HG03469 (cell line): ENCODE results near the gene WASF2.
"Not testable (repeated sequence)": the region's sequence is repeated elsewhere in the genome, so short reads cannot be mapped to it uniquely, and the experiment has no call there.

ENCODE experiments used
- ATAC-seq: cut with Tn5 transposase; IDR thresholded peaks from one replicate; pipeline ENCODE4 v1.9.1; 2021; ENCODE audit warnings: mild to moderate bottlenecking, moderate library complexity, moderate number of reproducible peaks; ENCODE audit not compliant: unreplicated experiment

The WASF2 gene

DNA sequence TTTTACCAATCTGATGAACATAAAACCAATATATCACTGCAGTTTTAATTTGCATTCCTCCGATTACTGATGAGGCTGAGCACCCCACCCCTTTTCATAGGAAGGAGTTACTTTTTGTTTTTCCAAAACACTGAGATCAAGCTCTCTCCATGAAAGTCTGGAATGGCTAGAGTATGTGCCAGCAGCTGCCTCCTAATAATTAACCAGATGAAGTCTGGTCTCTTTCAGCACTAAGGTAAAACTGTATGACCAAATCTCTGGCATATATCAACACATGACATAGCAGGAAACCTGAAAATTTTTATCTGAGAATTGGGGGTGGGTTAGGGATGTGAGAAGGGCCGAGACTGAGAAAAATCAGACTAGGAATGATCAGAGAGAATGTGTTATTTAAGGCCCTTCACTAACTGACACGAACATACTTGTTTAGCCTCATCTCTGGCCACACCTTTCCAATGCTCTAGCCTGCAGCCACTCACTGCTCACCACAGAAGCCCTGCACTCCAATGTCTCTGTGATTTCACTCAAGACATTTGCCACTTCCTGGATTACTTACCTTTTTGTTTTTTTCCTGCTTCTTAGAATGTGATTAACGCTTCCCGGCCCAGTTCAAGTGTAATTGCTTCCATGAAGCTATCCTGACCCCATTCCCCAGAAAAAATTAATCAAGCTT is 34.7 kb downstream of the WASF2 start:
- no peak for ATAC-seq

DNA sequence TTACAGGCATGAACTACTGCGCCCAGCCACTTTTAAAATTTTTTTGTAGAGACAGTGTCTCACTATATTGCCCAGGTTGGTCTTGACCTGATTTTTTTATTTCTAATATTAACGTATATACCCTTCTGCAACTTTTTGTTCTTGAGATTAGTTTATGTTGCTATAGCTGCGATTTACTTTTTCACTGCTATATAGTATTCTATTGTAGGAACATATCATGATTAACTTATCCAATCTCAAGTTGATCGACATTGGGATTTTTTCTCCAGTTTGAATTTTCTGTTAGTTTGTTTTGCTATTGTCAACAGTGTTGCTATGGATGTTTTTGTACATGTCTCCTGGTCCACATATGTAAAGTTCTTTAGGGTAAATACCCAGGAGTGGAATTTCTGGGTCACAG is 35.4 kb downstream of the WASF2 start:
- no peak for ATAC-seq

DNA sequence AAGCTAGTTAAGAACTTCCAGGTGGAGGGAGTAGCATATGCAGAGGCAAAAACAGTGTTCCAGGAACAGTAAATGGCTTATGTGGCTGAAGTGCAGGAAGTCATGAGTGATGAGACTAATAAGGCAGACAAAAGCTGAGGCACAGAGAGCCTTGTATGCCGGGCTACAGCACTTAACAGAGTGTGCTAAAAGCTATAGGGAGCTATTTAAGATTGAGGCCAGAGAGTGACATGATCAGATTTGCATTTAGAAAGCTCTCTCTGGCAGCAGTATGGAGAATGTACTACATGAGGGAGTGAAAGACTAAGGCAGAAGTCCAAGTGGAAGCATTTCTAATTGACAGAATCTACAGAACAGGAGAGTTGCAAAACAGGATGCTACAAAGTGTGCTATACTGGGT is 38.6 kb downstream of the WASF2 start:
- no peak for ATAC-seq

DNA sequence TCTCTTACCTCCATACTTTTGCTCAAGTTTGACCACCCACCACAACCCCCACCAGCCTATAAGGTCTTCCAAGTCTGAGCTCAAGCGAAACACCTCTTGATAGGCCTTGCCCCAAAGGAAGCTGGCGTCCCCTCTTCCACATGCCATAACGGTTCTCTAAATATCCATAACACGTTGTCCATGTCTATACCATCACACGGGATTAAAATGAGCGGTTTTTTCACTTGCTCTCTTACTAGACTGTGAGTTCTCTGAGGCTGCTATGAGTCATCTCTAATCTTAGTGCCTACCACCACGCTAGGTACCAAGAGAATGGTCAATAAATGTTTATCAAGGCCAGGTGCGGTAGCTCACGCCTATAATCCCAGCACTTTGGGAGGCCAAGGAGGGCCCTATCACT is 41.0 kb downstream of the WASF2 start:
- ATAC-seq: no peak

DNA sequence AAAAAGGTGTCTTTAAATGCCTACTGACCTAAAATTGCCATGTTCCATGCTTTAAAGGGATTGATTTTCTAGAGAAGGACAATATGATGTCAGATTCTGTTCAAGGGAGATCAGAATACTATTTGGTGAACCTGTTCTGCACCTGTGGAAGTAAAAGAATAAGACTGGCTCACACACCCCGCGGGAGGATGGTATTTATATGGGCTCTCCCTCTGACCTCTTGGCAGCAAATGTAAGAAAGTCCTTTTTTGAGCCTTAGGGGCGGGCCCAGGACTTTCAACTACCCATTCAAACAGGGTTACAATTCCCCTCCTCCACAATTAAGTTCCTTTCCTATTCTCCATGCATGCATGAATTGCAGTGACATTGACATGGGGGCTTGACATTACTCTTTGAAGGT is 42.1 kb downstream of the WASF2 start:
- ATAC-seq: no peak

DNA sequence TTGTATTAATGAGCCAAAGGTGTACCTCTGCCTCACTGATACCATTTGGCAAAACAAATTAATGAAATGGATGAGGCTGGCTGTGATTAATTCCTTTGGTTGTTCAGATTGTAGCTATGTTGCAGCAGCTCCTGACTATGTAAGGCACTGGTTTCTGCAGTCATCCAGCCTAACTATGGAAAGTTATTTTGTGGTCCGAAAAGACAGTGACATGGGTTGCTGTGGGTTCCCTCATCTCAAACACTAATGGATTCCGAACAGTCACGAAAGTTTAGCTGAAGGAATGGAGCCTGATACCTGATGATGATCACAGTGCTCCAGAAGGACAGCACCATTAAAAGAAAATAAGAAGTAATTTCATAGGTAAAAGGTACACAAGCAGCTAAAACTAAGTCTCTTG is 42.6 kb downstream of the WASF2 start:
- ATAC-seq: no peak

DNA sequence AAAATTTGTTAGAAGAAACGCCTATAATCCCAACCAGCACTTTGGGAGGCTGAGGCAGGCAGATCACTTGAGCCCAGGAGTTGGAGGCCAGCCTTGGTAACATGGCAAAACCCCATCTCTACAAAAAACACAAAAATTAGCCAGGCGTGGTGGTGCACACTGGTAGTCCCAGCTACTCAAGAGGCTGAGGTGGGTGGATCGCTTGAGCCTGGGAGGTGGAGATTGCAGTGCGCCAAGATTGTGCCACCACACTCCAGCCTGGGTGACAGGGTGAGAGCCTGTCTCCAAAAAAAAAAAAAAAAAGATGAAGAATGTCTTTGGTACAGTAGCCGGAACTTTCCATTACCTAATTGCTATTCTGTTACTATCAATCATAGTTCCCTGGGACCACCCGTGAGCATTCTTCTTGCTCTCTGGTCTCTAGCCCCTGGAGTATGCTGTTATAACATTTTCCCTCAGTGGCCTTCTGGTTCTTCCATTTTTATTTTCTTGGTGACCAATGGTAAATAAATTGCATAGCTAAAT is 43.4 kb downstream of the WASF2 start:
- no peak for ATAC-seq

DNA sequence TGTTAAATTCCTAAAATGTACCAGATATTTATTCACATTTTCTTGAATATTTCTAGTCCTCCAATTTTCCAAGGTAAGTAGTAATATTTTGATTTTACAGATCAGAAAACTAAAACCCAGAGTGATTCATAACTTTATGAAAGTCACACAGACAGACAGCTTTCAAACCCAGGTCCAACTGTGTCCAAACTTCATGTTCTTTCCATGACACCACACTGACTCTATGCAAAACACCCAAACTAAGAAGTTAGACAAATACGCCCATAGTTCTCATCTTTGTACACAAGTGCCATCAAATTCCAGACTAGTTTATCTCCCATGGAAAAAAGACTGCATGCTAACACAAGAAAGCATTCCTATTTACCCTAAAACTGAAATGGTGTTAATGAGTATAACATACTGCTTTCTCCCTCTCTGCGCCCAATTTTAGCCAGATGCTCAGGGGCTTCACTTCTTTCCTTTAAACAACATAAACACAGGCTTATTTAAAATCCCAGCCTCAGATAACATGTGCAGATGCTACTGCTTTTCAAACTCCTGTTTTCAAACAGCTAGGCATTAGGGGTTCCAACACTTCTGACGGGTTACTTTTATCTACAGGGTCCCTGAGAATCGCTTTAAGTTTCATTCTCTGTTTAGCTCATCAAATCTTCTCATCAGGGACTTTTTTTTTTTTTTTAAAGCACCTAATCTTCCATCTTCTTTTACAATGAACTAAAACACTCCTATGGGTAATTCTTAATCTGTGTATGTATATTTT is 44.6 kb downstream of the WASF2 start:
- ATAC-seq: no peak

DNA sequence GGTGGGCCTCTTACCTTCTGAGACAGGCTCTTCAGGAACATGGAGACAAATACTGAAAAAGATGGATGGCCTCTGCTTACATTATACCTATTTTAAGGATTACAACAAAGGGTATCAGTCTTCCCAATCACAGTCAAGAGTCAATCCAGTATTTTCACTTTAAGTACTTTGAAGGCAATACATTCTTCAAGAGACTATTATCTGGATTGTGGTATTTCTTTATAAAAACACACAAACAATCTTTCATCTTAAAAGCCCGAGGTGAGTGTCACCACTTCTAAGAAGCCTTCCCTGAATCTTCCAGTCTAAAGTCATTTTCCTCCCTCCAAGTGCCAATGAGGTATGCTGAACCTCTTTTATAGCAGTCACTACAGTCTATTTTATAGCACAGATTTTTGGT is 45.3 kb downstream of the WASF2 start:
- ATAC-seq: no peak

DNA sequence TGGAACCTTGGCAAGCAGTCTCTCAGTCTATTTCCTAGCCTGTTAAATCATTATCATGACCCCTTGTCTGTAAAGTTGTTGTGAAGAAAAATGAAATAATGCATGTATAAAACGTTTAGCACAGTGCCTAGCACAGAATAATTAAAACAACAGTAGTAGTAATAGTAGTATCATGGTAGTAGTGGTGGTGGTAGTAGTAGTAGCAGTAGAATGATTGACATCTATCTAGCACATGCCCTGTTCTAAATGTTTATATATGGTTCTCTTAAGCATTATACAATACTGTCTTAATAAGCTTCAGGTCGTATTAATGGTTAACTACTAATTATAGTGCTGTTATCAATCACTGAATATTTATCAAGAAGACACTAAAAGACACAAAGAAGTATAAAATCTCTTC is 50.8 kb downstream of the WASF2 start:
- ATAC-seq: no peak

DNA sequence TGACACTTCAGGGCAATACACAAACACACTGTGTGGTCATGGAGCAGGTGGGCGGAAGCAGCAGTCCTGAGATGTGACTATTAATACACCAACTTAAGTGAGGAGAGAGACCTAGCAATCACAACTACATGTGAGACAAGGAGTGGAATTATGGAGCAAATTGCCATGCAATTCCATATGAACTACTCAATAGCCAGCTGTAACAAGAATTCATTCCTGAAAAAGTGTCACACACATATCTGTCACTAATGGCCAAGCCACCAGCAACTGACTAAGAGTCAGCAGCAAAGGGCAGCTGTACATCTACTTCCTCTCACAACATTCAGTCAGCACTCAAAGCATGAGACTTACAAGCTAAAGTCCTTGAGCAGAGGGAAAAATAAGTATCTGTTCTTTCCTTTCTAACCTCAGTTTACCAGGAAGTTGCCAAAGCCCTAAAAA is 51.3 kb downstream of the WASF2 start:
- no peak for ATAC-seq

DNA sequence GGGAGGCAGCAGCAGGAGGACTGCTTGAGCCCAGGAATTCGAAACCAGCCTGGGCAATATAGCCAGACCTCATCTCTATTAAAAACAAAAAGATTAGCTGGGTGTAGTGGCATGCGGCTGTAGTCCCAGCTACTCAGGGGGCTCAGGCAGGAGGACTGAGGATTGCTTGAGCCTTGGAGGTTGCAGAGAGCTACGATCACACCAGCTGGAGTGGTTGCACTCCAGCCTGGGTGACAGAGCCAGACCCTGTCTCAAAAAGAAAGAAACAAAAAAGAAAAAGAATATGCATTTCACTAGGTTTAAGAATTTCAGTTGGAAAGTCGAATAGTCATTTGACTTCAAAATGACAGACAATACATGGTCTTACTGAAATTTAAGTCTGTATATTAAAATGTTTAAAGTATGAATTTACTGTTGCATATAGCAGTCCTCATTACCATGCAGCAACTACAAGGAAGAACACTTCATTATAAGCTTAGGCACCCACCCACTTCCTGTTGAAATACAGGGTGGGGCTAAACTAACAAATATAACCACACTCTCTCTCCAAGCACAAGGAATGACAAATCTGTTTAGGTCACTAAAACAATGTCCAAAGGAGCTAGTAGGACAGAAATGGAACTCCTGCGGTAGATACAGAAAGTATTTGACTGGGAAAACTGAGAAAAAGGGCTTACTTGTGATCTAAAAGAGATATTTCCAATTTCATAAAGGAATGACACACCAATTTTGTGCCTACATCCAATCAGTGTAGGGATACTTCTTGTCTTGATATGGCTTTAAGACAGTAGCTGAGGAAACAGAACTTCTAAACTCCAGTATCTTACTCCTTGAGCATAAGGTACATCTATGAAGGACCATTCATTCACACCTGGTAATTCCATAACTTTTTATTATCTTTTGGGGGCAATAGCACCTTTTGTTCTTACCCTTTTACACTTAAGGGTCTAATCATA is 53.5 kb downstream of the WASF2 start:
- ATAC-seq: no peak

DNA sequence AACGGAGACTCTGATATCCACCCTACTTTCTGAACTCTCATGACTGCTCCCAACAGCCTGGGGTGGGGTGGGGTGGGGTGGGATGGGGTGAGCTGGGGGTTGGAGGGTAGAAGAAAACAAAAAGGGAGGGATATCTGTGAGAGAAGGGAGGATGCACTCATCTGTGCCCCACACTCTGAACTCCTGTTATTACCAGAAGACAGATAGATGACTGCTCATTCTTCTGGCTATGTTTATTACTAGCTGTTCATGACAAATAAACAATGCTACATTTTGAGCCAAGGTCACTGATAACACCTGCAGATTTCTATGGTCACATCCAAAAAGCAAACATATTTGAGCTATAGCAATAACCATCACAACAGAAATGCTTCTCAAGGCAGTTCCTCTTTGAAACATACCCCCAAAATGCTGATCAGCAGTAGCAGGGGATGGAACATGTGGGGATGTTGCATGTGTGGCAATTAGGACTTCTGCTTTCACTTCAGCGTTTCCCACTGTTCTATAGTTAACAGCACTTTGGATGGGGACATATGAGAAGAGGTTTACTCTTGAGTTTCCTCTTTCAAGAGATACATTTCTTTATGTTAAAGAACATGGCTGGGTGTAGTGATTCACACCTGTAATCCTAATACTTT is 54.3 kb downstream of the WASF2 start:
- no peak for ATAC-seq

DNA sequence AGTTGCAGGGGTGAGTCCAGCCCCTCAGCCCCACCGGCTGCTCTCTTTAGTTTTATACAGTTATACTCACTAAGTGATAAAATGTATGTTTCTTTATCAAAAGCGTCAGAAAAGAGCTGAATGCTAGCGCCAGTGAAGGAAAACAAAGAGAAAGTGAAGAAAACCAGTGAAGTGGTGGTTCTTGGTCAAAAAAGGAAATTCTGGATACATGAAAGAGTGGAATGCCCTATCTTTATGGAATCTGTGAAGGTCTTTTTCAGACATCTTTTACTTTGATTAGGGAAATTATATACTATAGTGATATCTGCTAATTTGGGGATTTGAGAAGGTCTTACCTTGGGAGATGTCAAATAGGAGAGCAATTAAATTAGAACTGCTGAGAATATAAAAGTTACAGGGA is 56.3 kb downstream of the WASF2 start:
- ATAC-seq: no peak

DNA sequence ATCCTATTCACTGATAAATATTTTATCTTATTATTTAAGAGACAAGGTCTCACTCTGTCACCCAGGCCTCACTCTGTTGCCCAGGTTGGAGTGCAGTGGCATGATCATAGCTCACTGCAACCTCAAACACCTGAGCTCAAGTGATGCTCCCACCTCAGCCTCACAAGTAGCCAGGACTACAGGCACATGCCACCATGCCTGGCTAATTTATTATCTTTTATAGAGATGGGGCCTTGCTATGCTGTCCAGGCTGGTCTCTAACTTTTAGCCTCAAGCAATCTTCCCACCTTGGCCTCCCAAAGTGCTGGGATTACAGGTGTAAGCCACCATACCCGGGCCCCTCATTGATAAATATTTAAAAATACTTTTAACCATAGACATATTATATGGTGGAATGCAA is 57.2 kb downstream of the WASF2 start:
- ATAC-seq: not testable (repeated sequence)

DNA sequence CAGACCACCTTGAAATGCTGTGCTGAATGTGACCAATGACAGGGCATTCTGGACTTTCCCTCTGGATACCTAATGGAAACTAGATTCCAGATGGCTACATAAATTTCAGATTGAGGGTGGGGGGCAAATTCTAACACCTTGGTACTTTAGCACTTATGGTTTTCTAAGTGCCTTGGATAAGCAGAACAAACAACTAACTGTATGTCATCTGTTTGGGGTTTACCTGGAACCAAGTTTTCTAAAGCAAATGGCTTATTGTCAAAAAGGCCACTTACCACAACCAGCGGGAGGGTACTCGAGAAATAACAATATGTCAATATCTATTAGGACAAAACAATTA is 58.4 kb downstream of the WASF2 start:
- no peak for ATAC-seq

DNA sequence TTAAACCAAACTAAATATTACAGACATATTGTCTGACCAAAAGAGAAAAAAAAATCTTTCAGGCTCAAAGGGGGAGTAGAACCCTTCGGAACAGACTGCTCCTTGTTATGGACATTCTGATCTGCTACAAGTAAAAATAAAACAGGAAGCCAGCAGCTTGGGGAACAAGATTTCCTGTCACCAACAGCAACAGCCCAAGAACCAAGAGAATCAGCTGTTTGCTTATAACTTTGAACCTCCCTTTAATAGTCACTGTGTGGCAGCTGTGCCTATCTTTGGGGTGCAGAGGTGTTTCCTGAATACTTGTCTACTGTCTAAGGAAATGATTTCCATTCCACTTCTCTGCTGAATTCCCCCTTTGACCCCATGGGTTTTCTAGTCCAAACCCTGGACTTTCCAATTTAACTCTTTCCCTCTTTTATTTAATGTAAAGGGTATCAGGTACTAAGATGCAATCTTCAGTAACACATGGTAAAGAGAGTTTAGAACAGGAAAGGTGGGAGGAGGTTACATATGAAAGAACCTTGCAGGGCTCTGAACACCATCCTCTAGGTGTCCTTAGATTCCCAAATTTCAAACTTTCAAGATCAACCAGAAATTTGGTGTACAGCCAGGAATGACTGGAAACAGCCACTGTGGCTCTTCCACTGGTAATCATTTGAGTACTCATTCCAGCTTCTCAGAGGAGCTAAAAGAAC is 58.9 kb downstream of the WASF2 start:
- ATAC-seq: no peak

DNA sequence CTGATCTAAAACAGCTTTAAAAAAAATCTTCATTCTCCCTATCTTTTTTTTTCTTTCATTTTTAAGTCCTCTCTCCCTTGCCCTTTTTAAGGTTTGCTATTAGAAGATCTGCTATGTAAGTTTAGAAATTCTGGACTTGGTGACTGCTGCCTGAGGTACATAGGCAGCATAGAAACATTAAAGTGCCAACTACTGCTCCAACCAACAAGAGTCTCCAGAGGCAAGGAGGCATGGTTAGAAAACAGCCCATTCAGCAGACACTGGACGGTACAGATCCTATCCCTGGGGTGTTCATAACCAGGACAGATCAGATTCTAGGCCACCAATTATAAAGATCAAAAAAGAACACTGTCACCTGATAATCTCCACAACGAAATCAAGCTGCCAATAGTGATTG is 60.9 kb downstream of the WASF2 start:
- ATAC-seq: no peak

DNA sequence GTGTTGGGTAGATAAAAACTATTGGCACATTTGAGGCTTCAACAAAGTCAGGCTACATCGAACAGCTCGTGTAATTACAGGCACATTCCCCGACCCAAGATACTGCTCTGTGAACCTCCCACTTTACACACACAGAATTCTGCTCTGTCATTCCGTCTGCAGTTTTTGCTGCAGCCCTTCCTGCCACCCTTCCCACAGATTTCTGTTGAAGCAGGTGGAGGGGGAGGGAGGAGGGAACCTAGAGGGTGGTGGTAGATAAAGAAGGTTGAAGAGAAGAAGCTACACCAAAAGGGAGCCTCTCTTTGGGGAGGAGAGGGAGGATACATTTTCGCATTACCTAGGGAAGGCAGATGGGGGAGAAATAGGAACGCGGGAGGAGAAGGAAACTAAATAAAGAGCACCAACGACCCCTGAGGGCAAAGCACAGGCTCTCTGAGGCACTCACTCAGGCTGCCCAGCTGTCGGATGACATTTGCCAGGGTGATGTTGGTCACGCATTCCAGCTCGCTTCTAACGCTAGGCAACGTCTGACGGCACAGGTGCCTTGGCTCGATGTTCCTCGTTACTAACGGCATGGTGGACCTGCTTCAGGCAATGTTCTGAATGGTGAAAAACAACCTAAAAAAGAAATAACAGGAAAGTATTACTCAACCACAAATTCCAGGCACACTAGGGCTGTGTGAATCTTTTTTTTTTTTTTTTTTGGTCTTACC is 61.5 kb downstream of the WASF2 start:
- ATAC-seq: no peak
